A549 (cell line): ENCODE data around the gene CYLD.

Source experiments
- EP300 ChIP-seq, 2 experiments: fragments of >200 bp; sonication (Bioruptor Twin); formaldehyde crosslinking; IDR thresholded peaks; 2 replicates in 1 of 2; 3 replicates in 1 of 2; pipeline ENCODE4 v1.6.1; 2016 to 2017
- HDAC2 ChIP-seq: fragments of 200-600 bp; sonication (generic); IDR thresholded peaks from 2 replicates; pipeline ENCODE4 v1.6.1; 2016
- MAFK ChIP-seq: fragments of 450-650 bp; IDR thresholded peaks from 2 replicates; pipeline ENCODE4 v1.6.1; 2014; ENCODE audit not compliant: partially characterized antibody
- NR3C1 ChIP-seq: fragments of >200 bp; sonication (Bioruptor Twin); formaldehyde crosslinking; IDR thresholded peaks from 3 replicates; pipeline ENCODE4 v1.6.1; 2017
- POLR2A ChIP-seq: IDR thresholded peaks from 2 replicates; pipeline ENCODE4 v1.6.1; 2012; ENCODE audit warnings: mild to moderate bottlenecking, low read length
- POLR2AphosphoS2 ChIP-seq: conservative IDR thresholded peaks from 2 replicates; pipeline ENCODE4 v1.6.1; 2012; ENCODE audit warnings: low read length, improper control_type of control experiment, inconsistent platforms
- RFX5 ChIP-seq: fragments of 450-650 bp; IDR thresholded peaks from 2 replicates; pipeline ENCODE4 v1.7.1; 2014; ENCODE audit warnings: antibody characterized with exemption, mild to moderate bottlenecking, moderate library complexity
- TF ChIP-seq, protein P1 (sequence below): fragments of >200 bp; sonication (Bioruptor Twin); formaldehyde crosslinking; IDR thresholded peaks from 3 replicates; pipeline ENCODE4 v1.5.1; 2016
- TF ChIP-seq, protein P2 (sequence below): fragments of 200-600 bp; sonication (generic); IDR thresholded peaks from 2 replicates; pipeline ENCODE4 v1.6.1; 2016; ENCODE audit warnings: antibody characterized with exemption, mild to moderate bottlenecking, moderate library complexity

DNA sequence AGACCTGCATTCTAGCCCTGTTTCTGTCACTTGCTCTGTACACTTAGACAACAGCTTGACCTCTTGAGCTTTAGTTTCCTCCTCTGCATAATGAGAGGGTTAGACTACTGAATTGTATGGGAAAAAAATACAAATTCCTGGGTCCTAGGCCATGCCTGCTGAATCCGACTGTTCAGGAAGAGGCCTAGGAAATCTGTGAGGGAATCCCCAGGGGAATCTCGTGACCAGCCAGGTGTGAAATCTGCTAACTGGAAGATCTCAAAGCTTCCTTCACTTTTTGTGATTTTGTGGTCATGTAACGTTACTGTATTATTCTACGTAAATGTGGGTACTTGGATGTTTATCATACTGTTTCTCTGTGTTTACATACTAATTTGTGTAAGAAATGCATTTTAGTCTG is 58.2 kb downstream of the CYLD start:
- TF ChIP-seq, protein P1, sequence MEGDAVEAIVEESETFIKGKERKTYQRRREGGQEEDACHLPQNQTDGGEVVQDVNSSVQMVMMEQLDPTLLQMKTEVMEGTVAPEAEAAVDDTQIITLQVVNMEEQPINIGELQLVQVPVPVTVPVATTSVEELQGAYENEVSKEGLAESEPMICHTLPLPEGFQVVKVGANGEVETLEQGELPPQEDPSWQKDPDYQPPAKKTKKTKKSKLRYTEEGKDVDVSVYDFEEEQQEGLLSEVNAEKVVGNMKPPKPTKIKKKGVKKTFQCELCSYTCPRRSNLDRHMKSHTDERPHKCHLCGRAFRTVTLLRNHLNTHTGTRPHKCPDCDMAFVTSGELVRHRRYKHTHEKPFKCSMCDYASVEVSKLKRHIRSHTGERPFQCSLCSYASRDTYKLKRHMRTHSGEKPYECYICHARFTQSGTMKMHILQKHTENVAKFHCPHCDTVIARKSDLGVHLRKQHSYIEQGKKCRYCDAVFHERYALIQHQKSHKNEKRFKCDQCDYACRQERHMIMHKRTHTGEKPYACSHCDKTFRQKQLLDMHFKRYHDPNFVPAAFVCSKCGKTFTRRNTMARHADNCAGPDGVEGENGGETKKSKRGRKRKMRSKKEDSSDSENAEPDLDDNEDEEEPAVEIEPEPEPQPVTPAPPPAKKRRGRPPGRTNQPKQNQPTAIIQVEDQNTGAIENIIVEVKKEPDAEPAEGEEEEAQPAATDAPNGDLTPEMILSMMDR, result no peak
- TF ChIP-seq EP300 (IDR thresholded peaks at IDR 0.05) (no peak), NR3C1 (no peak), MAFK (no peak), POLR2A (no peak), POLR2AphosphoS2 (no peak), RFX5 (no peak), HDAC2 (no peak)
- TF ChIP-seq, protein P2, sequence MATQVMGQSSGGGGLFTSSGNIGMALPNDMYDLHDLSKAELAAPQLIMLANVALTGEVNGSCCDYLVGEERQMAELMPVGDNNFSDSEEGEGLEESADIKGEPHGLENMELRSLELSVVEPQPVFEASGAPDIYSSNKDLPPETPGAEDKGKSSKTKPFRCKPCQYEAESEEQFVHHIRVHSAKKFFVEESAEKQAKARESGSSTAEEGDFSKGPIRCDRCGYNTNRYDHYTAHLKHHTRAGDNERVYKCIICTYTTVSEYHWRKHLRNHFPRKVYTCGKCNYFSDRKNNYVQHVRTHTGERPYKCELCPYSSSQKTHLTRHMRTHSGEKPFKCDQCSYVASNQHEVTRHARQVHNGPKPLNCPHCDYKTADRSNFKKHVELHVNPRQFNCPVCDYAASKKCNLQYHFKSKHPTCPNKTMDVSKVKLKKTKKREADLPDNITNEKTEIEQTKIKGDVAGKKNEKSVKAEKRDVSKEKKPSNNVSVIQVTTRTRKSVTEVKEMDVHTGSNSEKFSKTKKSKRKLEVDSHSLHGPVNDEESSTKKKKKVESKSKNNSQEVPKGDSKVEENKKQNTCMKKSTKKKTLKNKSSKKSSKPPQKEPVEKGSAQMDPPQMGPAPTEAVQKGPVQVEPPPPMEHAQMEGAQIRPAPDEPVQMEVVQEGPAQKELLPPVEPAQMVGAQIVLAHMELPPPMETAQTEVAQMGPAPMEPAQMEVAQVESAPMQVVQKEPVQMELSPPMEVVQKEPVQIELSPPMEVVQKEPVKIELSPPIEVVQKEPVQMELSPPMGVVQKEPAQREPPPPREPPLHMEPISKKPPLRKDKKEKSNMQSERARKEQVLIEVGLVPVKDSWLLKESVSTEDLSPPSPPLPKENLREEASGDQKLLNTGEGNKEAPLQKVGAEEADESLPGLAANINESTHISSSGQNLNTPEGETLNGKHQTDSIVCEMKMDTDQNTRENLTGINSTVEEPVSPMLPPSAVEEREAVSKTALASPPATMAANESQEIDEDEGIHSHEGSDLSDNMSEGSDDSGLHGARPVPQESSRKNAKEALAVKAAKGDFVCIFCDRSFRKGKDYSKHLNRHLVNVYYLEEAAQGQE, result no peak
